GM12874 (cell line): ENCODE results near the gene CHRNA3.

Source experiments
- TF ChIP-seq, protein P1 (sequence below): IDR thresholded peaks from 2 replicates; pipeline ENCODE4 v1.5.1; 2011; ENCODE audit warnings: low read depth, mild to moderate bottlenecking, control low read depth, low read length, moderate library complexity; ENCODE audit not compliant: insufficient read depth

CHRNA3 gene

DNA sequence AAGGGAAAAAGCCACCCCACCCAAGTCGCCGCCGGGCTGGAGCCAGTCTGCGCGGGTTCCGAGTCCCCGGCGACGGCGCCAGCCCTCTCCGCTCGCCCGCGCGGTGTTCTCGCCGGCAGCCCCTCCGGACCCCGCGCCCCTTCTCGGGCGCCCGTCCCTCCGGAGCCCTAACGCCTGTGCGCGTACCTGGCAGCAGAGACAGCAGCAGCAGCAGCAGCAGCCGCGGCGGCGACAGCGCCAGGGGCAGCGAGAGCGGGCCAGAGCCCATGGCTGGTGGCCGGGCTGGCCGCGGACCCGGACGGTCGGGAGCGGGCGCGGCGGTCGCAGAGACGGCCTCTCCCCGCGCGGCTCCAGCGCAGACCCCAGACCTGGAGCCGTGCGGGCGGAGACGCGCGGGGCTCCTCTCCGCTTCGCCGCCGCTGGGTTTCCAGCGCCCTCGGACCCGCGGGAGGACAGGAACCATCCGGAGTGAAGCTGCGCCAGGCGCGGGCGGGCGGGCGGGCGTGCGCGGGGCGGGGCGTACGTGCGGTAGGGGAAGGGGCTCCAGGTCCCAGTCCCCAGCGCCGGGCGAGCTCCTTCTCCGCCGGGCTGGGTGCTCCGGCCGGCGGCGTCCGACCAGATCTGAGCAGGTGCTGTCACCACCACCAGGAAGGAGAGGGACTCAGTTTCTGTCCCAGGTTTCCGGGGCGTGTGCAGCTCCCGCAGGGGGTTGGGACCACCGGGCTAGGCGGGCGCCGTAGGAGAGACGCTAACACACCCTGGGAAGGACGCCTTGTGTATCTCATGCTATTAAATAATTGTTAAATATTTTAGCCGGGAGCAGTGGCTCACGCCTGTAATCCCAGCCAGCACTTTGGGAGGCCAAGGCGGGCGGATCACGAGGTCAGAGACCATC lies at the start of gene CHRNA3:
CHRNA3 (minus strand) TSS at position 470 of the 895 bp plus-strand sequence; CDS start at position 268, 202 bp downstream.
- TF ChIP-seq, protein P1, sequence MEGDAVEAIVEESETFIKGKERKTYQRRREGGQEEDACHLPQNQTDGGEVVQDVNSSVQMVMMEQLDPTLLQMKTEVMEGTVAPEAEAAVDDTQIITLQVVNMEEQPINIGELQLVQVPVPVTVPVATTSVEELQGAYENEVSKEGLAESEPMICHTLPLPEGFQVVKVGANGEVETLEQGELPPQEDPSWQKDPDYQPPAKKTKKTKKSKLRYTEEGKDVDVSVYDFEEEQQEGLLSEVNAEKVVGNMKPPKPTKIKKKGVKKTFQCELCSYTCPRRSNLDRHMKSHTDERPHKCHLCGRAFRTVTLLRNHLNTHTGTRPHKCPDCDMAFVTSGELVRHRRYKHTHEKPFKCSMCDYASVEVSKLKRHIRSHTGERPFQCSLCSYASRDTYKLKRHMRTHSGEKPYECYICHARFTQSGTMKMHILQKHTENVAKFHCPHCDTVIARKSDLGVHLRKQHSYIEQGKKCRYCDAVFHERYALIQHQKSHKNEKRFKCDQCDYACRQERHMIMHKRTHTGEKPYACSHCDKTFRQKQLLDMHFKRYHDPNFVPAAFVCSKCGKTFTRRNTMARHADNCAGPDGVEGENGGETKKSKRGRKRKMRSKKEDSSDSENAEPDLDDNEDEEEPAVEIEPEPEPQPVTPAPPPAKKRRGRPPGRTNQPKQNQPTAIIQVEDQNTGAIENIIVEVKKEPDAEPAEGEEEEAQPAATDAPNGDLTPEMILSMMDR = no peak

DNA sequence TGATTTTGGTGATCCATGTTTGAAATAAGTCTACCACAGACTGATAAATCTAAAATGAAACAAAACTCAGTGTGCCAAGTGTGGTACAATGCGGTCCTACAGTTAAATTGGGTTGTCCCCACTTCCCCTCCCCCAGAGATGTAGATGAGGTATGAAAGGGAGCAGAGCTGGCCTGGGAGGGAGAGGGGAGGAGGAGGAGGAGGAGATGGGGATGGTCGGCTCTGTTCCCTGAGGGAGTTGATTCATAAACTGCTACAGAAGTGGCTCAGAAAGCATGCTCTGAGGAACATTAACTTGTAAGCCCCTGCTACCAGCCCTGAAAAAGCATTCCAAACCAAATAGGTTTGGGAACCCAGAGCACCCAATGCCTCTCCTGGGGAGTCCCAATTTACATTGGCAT lies 48.2 kb upstream of the CHRNA3 start:
- TF ChIP-seq, protein P1 = no peak

DNA sequence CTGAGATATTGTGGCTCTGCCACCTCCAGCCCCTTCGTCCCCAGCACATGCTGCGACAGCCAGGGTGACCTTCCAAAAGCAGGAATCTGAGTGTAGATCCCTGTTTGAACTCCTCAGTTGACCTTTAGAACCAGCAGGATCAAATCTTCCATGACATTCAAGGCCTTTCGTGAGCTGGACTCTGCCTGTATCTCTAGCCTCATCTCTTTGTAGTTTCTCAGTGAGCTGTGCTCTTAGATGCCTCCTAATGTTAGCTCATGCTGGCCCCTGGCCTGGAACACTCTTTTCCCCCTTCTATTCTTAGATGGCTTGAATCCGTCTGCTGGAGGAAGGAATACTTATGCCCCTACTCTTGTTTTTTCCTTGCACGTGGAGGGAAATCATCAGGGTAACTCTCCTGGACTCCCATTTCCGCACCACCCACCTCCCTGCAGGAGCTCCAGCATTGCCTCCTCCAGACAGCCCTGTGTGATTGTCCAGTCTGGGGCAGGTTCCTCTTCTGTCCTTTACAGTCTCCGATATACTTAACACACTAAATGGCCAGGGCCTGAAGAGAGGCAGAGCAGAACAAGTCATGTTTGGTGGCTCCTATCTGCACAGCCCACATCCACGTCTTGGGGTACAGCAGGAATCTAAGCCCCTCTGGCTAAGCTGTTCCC lies 46.9 kb upstream of the CHRNA3 start:
- TF ChIP-seq, protein P1 = no peak

DNA sequence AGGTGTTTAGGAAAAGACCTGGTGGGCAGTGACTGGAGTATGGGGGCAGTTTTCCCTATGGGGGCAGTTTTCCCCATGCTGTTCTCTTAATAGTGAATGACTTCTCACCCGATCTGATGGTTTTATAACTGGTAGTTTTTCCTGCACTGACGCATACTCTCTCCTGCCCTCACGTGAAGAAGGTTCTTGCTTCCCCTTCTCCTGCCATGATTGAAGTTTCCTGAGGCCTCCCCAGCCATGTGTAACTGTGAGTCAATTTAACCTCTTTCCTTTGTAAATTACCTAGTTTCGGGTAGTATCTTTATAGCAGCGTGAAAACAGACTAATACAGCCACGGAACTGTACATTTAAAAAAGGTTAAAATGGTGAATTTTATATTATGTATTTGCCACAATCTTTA lies 45.2 kb upstream of the CHRNA3 start:
- TF ChIP-seq, protein P1 = no peak

DNA sequence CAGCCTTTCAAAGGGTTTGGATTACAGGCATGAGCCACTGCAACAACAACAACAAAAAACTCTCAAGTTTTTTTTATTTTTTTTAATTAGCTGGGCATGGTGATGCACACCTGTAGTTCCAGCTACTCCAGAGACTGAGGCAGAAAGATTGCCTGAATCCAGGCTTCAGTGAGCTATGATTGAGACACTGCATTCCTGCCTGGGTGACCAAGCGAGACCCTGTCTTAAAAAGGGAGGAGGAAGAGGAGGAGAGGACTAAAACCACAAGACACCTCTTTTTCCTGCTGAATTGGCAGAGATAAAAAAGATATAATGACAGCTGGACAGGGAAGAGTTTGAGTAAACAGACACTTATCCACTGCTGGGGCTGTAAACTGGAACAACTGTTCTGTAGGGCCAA lies 42.9 kb upstream of the CHRNA3 start:
- TF ChIP-seq, protein P1 = no peak

DNA sequence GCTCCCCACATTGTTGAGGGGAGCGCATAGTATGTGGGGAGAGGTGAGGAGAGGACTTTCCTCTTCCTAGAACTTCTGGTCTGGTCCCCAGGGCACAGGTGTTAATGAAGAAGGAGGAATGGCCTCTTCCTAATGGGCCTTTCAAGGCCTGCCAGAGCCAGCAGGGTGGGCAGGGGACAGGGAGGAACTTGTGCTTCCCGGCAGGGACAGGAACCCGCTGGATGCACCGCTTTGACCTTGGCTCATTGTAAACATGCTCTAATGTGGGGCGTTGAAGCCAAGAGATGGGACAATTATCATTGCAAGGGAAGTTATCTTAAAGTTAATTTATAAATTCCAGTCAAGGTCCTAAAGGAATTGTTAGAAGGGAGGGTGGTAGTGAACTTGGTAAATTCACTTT lies 41.2 kb upstream of the CHRNA3 start:
- TF ChIP-seq, protein P1 = no peak

DNA sequence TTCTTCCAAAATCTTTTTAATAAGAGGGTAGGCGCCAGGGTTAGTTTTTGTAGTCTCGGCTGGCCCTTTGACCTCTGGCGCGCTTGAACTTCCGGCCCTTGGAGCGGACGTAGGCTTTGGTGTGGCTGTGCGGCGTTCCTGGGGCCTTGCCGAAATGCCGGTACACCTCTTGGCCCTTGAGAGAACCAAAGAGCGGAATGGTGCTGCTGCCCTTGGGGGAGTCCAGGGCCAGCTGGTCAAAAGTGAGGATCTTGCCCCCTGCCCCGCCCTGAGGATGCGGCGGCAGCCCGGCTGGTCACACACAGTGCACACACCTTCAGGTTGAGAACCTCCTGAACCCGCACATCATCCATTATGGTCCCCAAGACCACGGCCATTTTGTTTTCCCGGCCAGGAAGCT lies 40.2 kb upstream of the CHRNA3 start:
- TF ChIP-seq, protein P1 = no peak
